GM12878 (cell line): ENCODE results near the gene CYSLTR2.
"Not testable (repeated sequence)": the region's sequence is repeated elsewhere in the genome, so short reads cannot be mapped to it uniquely, and the experiment has no call there.

ENCODE experiments used
- POLR2A ChIP-seq: IDR thresholded peaks from 2 replicates; pipeline ENCODE4 v1.6.1; 2011; ENCODE audit warnings: low read depth, mild to moderate bottlenecking, low read length
- RB1 ChIP-seq: fragments of 450-650 bp; formaldehyde crosslinking; IDR thresholded peaks from 2 replicates; pipeline ENCODE4 v1.6.1; 2017; ENCODE audit warnings: mild to moderate bottlenecking, borderline replicate concordance
- RFX5 ChIP-seq: IDR thresholded peaks from 2 replicates; pipeline ENCODE4 v1.6.1; 2011; ENCODE audit warnings: low read depth, low read length, improper control_type of control experiment
- ZNF24 ChIP-seq: fragments of 450-650 bp; IDR thresholded peaks from 2 replicates; pipeline ENCODE4 v1.6.1; 2017; ENCODE audit warnings: antibody characterized with exemption, mild to moderate bottlenecking
- TF ChIP-seq, protein P1 (sequence below), 3 experiments: IDR thresholded peaks in 2 of 3; conservative IDR thresholded peaks in 1 of 3; 2 replicates each; pipeline ENCODE4 v1.5.1; 2011; ENCODE audit warnings: low read depth in 3 of 3, low read length in 3 of 3, mild to moderate bottlenecking in 3 of 3, control low read depth in 2 of 3, moderate library complexity in 2 of 3, inconsistent platforms in 1 of 3, mixed read lengths in 1 of 3; ENCODE audit not compliant: control insufficient read depth in 2 of 3, insufficient read depth in 1 of 3; ENCODE audit errors: extremely low read depth in 1 of 3

DNA sequence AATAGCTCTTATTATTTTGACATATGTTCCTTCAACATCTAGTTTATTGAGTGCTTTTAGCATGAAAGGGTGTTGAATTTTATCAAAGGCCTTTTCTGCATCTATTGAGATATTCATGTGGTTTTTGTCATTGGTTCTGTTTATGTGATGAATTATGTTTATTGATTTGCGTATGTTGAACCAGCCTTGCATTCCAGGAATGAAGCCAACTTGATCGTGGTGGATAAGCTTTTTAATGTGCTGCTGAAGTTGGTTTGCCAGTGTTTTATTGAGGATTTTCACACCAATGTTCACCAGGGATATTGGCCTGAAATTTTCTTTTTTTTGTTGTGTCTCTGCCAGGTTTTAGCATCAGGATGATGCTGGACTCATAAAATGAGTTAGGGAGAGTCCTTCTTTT lies 17.7 kb downstream of the CYSLTR2 start:
- TF ChIP-seq POLR2A, RB1, ZNF24, RFX5: not testable (repeated sequence)
- TF ChIP-seq, protein P1, sequence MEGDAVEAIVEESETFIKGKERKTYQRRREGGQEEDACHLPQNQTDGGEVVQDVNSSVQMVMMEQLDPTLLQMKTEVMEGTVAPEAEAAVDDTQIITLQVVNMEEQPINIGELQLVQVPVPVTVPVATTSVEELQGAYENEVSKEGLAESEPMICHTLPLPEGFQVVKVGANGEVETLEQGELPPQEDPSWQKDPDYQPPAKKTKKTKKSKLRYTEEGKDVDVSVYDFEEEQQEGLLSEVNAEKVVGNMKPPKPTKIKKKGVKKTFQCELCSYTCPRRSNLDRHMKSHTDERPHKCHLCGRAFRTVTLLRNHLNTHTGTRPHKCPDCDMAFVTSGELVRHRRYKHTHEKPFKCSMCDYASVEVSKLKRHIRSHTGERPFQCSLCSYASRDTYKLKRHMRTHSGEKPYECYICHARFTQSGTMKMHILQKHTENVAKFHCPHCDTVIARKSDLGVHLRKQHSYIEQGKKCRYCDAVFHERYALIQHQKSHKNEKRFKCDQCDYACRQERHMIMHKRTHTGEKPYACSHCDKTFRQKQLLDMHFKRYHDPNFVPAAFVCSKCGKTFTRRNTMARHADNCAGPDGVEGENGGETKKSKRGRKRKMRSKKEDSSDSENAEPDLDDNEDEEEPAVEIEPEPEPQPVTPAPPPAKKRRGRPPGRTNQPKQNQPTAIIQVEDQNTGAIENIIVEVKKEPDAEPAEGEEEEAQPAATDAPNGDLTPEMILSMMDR (IDR thresholded peaks at IDR 0.05 in 2 of 3, conservative IDR thresholded peaks at IDR 0.05 in 1 of 3; ENCODE audit: control insufficient read depth in 2 of 3, extremely low read depth in 1 of 3, insufficient read depth in 1 of 3, low read depth in 3 of 3, low read length in 3 of 3) = not testable (repeated sequence)
